ENCODE results near the gene GABBR2. TPM values are rescaled to one million over a fixed set of nuclear protein-coding genes. Genes with fewer than 3 reads are reported as not detected.

Gene GABBR2
- total RNA-seq, 1 experiment from 2014 or later, result 0.76 TPM

DNA sequence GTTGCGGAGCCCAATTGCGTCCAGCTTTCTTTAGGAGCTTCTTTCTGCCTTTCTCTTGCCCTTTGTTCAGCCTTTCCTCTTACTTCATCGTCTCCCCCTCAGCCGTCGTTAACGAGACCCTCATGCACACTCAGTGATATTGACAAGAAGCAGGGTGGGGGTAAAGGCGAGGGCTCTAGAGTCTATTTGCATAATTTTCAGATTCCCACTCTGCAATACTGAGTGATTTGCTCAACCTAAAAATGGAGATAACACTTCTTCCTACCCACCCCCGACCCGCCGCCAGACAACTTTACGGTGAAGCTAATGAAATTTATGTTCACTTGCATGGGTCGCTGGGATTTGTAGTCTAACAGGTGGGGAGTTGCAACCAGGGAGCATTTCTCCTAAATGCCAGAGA, 452.0 kb downstream of the GABBR2 start:
- H4K20me1 ChIP-seq (ENCODE audit: insufficient read depth), result no peaks in the 10 kb centered on the region
- CTCF ChIA-PET, result interaction anchor here (0.6 to 1.6 kb wide), 5 partner anchors 40 to 604 kb away, joined by 3 to 7 read pairs (median 5); no protein-coding TSS in a partner anchor
- peak overlapping the region; percentile 83 for H2AFZ ChIP-seq
- POLR2A ChIA-PET (ENCODE audit: unreplicated experiment), result interaction anchor here (0.7 to 1.1 kb wide), 2 partner anchors 18 to 334 kb away, joined by 4 to 7 read pairs; partner anchors contain the start of gene TRMO
- H3K79me2 ChIP-seq (ENCODE audit: low read depth), result peaks cover 43% of the 10 kb centered on the region
- H3K36me3 ChIP-seq (ENCODE audit: low read depth), result no peaks in the 10 kb centered on the region
- H3K27ac ChIP-seq, result peak overlapping the region; percentile 82
- peaks cover 39% of the 10 kb centered on the region for H3K4me1 ChIP-seq (replicated peaks; ENCODE audit: insufficient read depth)
- no peaks in the 10 kb centered on the region for H3K9me2 ChIP-seq (ENCODE audit: insufficient read depth)
- H3K4me2 ChIP-seq, result peak overlapping the region; percentile 98
- intact Hi-C loops (cut with micrococcal nuclease; ENCODE audit: unreplicated experiment), result loop anchor here (10.0 kb wide), 1 partner anchor 542 kb away; no protein-coding TSS in a partner anchor
- TF ChIP-seq, protein P1, sequence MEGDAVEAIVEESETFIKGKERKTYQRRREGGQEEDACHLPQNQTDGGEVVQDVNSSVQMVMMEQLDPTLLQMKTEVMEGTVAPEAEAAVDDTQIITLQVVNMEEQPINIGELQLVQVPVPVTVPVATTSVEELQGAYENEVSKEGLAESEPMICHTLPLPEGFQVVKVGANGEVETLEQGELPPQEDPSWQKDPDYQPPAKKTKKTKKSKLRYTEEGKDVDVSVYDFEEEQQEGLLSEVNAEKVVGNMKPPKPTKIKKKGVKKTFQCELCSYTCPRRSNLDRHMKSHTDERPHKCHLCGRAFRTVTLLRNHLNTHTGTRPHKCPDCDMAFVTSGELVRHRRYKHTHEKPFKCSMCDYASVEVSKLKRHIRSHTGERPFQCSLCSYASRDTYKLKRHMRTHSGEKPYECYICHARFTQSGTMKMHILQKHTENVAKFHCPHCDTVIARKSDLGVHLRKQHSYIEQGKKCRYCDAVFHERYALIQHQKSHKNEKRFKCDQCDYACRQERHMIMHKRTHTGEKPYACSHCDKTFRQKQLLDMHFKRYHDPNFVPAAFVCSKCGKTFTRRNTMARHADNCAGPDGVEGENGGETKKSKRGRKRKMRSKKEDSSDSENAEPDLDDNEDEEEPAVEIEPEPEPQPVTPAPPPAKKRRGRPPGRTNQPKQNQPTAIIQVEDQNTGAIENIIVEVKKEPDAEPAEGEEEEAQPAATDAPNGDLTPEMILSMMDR (conservative IDR thresholded peaks at IDR 0.05), result no peak
- no peak for TF ChIP-seq EZH2 (IDR thresholded peaks at IDR 0.05; ENCODE audit: low read depth)
- H3K27me3 ChIP-seq (ENCODE audit: insufficient read depth, low read depth), result no peaks in the 10 kb centered on the region
- peak overlapping the region; percentile 76 for H3K4me3 ChIP-seq
- BruUV-seq (replicated peaks), result TSS peak; percentile 39
- H3K9me3 ChIP-seq (ENCODE audit: insufficient read depth, low read depth), result no peaks in the 10 kb centered on the region
- peaks cover 41% of the 10 kb centered on the region for H3F3A ChIP-seq (ENCODE audit: insufficient read depth, low read depth)
- no peak for DNase-seq

DNA sequence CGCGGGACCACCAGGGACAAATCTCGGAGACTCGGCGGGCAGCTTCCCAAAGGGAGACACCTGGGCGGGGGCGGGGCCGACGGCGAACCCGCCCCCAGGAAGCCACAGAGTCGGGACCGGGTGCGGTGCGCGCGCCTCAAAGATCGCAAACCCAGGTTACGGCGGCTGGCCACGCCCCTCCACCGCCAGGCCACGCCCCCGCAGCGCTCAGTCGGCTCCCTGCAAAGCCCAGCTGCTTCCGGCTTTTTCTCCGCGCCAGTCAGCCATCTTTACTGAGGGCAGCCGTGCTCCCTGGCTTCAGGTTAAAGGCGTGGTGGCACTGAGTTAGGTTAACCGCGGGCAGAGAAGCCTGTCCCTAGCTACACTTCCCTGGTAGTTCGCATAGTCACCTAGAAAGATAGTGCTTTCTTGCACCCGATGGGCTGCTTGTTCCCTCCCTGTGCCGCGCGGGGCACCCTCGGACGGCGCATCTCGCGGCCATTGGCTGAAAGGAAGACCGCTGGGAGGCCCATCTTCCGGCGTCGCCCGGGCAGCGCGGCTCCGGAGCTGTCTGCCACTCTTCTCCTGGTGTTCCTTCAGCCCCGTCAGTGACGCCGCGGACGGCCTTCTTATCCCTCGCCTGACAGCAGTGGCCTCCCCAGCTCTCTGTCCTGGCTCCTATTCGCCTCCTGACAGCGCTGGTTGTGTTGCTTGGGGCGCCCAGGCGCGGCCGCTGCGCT, 453.0 kb downstream of the GABBR2 start, which contains the start of gene TBC1D2:
Gene TBC1D2, minus strand, starts transcription at position 72 of the 719 bp plus-strand sequence. CDS start 108 bp downstream, outside the sequence.
- Histone ChIP-seq H4K20me1 (ENCODE audit: insufficient read depth) (no peaks in the 10 kb centered on the region), H3K27ac (peak within 1 kb of the TSS; percentile 82), H3K79me2 (ENCODE audit: low read depth) (peaks cover 44% of the 10 kb centered on the region), H3K36me3 (ENCODE audit: low read depth) (no peaks in the 10 kb centered on the region), H3K4me3 (peak within 1 kb of the TSS; percentile 76), H3K9me3 (ENCODE audit: insufficient read depth, low read depth) (no peaks in the 10 kb centered on the region), H3K4me1 (replicated peaks; ENCODE audit: insufficient read depth) (peaks cover 49% of the 10 kb centered on the region), H3K27me3 (ENCODE audit: insufficient read depth, low read depth) (no peaks in the 10 kb centered on the region), H2AFZ (peak within 1 kb of the TSS; percentile 83), H3K4me2 (peak within 1 kb of the TSS; percentile 98), H3K9me2 (ENCODE audit: insufficient read depth) (no peaks in the 10 kb centered on the region), H3F3A (ENCODE audit: insufficient read depth, low read depth) (peaks cover 48% of the 10 kb centered on the region)
- no TSS peak for BruUV-seq (replicated peaks)
- intact Hi-C loops (cut with micrococcal nuclease; ENCODE audit: unreplicated experiment), result loop anchor here (10.0 kb wide), 1 partner anchor 541 kb away; no protein-coding TSS in a partner anchor
- ChIA-PET CTCF (interaction anchor here (0.6 to 1.6 kb wide), 4 partner anchors 62 to 605 kb away, joined by 3 to 7 read pairs (median 4); no protein-coding TSS in a partner anchor), POLR2A (ENCODE audit: unreplicated experiment) (interaction anchor here (0.6 to 1.1 kb wide), 8 partner anchors 24 to 439 kb away, joined by 3 to 9 read pairs (median 4); partner anchors contain the start of gene TRMO)
- peak; percentile 85 to 99 for DNase-seq
- no peak for TF ChIP-seq EZH2 (IDR thresholded peaks at IDR 0.05; ENCODE audit: low read depth)
- TF ChIP-seq, protein P1 (conservative IDR thresholded peaks at IDR 0.05), result 0 out of 2 replicates have a peak, but pooled peaks have one; percentile 21

DNA sequence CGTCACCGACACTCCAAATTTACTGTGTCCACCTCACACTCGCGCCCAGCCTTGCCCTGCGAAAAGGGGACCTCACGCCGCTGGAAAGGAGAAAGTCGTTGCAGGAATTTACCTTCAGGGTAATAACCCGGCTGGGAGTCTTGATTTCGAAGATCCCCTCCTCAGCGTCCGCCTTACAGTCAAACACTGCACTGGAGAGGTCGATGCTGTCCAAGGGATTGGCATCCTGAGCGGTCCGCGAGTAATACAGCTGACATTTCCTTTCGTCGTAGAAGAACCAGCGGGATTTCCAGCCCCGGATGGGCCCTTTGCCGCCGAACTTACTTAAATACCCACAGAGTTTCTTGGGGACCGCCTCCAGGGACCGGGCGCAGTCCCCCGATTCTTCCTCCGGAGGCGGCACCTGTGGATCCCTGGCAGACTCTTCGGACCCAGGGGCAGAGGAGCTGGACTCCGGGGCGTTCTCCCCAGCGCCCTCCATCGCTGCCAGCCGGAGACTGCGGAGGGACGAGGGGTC, 453.6 kb downstream of the GABBR2 start:
- intact Hi-C loops (cut with micrococcal nuclease; ENCODE audit: unreplicated experiment), result loop anchor here (10.0 kb wide), 1 partner anchor 540 kb away; no protein-coding TSS in a partner anchor

More for the DNA sequence above, 453.6 kb downstream of the GABBR2 start:
- Histone ChIP-seq H3K79me2 (ENCODE audit: low read depth) (peaks cover 48% of the 10 kb centered on the region), H3K4me3 (peak overlapping the region; percentile 76), H3K9me2 (ENCODE audit: insufficient read depth) (no peaks in the 10 kb centered on the region), H3K4me2 (peak overlapping the region; percentile 93), H4K20me1 (ENCODE audit: insufficient read depth) (no peaks in the 10 kb centered on the region), H3K27ac (peak overlapping the region; percentile 16), H3K9me3 (ENCODE audit: insufficient read depth, low read depth) (no peaks in the 10 kb centered on the region), H3K4me1 (replicated peaks; ENCODE audit: insufficient read depth) (peaks cover 55% of the 10 kb centered on the region), H3K36me3 (ENCODE audit: low read depth) (no peaks in the 10 kb centered on the region), H3F3A (ENCODE audit: insufficient read depth, low read depth) (peaks cover 54% of the 10 kb centered on the region), H2AFZ (peak overlapping the region; percentile 83), H3K27me3 (ENCODE audit: insufficient read depth, low read depth) (no peaks in the 10 kb centered on the region)
- no peak for DNase-seq
- BruUV-seq (replicated peaks), result TSS peak; percentile 79
- ChIA-PET CTCF (interaction anchor here (0.6 to 1.0 kb wide), 2 partner anchors 181 to 364 kb away, joined by 3 to 4 read pairs; no protein-coding TSS in a partner anchor), POLR2A (ENCODE audit: unreplicated experiment) (interaction anchor here (0.6 to 1.0 kb wide), 6 partner anchors 23 to 438 kb away, joined by 3 to 9 read pairs (median 4); no protein-coding TSS in a partner anchor)
- TF ChIP-seq, protein P1 (conservative IDR thresholded peaks at IDR 0.05), result no peak
- TF ChIP-seq EZH2 (IDR thresholded peaks at IDR 0.05; ENCODE audit: low read depth), result no peak
